BE2C (cell line): ENCODE measurements around the gene AKAP13.

Source experiments
- DNase-seq: peaks from one replicate; pipeline ENCODE4 v3.0.0-alpha.2; 2020
- H3K27me3 ChIP-seq: fragments of 250-450 bp; sonication (Bioruptor Pico); 2 replicates; pipeline ENCODE4 v1.5.1; 2020; ENCODE audit warnings: mild to moderate bottlenecking
- H3K36me3 ChIP-seq: fragments of 250-450 bp; sonication (Bioruptor Pico); 2 replicates; pipeline ENCODE4 v1.5.1; 2020; ENCODE audit warnings: mild to moderate bottlenecking
- H3K4me1 ChIP-seq: fragments of 250-450 bp; sonication (Bioruptor Pico); 2 replicates; pipeline ENCODE4 v1.5.1; 2020
- H3K4me3 ChIP-seq: 2 replicates; pipeline ENCODE4 v1.5.1; 2011; ENCODE audit warnings: low read depth, low read length
- H3K9me3 ChIP-seq: fragments of 250-450 bp; sonication (Bioruptor Pico); 2 replicates; pipeline ENCODE4 v1.5.1; 2020
- CTCF ChIP-seq: IDR thresholded peaks from 2 replicates; pipeline ENCODE4 v1.5.1; 2012; ENCODE audit warnings: mild to moderate bottlenecking, low read depth, low read length

AKAP13 gene

GRCh38 chr15:85414991-85415390 lies 34.6 kb downstream of the AKAP13 start:
- Histone ChIP-seq H3K36me3 (no peaks in the 10 kb centered on the region), H3K9me3 (no peaks in the 10 kb centered on the region), H3K27me3 (no peaks in the 10 kb centered on the region), H3K4me1 (peaks cover 4% of the 10 kb centered on the region), H3K4me3 (no peak overlapping the region)
- DNase-seq, result no peak
- TF ChIP-seq CTCF, result no peak

GRCh38 chr15:85415783-85416182 lies 35.4 kb downstream of the AKAP13 start:
- H3K4me3 ChIP-seq, result no peak overlapping the region
- no peaks in the 10 kb centered on the region for H3K9me3 ChIP-seq
- peaks cover 4% of the 10 kb centered on the region for H3K4me1 ChIP-seq
- no peaks in the 10 kb centered on the region for H3K27me3 ChIP-seq
- no peak for DNase-seq
- no peak for TF ChIP-seq CTCF
- H3K36me3 ChIP-seq, result no peaks in the 10 kb centered on the region

- Histone ChIP-seq H3K4me1 (peaks cover 4% of the 10 kb centered on the region), H3K36me3 (no peaks in the 10 kb centered on the region), H3K27me3 (no peaks in the 10 kb centered on the region), H3K4me3 (no peak overlapping the region), H3K9me3 (no peaks in the 10 kb centered on the region)
- no peak for TF ChIP-seq CTCF
- no peak for DNase-seq
Observed at GRCh38 chr15:85417276-85417675, 36.9 kb downstream of the AKAP13 start.

GRCh38 chr15:85419161-85419560 lies 38.8 kb downstream of the AKAP13 start:
- H3K9me3 ChIP-seq, result no peaks in the 10 kb centered on the region
- no peak for DNase-seq
- no peak for TF ChIP-seq CTCF
- no peak overlapping the region for H3K4me3 ChIP-seq
- H3K4me1 ChIP-seq, result peaks cover 4% of the 10 kb centered on the region
- no peaks in the 10 kb centered on the region for H3K27me3 ChIP-seq
- H3K36me3 ChIP-seq, result no peaks in the 10 kb centered on the region

GRCh38 chr15:85421116-85421925 lies 40.9 kb downstream of the AKAP13 start:
- Histone ChIP-seq H3K27me3 (no peaks in the 10 kb centered on the region), H3K4me3 (no peak overlapping the region), H3K9me3 (no peaks in the 10 kb centered on the region), H3K36me3 (no peaks in the 10 kb centered on the region), H3K4me1 (peaks cover 4% of the 10 kb centered on the region)
- no peak for TF ChIP-seq CTCF
- no peak for DNase-seq

- Histone ChIP-seq H3K36me3 (no peaks in the 10 kb centered on the region), H3K4me1 (peaks cover 4% of the 10 kb centered on the region), H3K4me3 (no peak overlapping the region), H3K9me3 (no peaks in the 10 kb centered on the region), H3K27me3 (no peaks in the 10 kb centered on the region)
- TF ChIP-seq CTCF, result no peak
- no peak for DNase-seq
Observed at GRCh38 chr15:85422607-85423006, 42.2 kb downstream of the AKAP13 start.
